Gastroesophageal sphincter (tissue), 3 donors: ENCODE measurements around the gene PCDHGA11.

Experiments
- EP300 ChIP-seq: sonication (generic); formaldehyde crosslinking; IDR thresholded peaks from one replicate; pipeline ENCODE4 v1.6.1; 2017; ENCODE audit warnings: antibody characterized with exemption, mild to moderate bottlenecking
- POLR2A ChIP-seq, 2 donors: fragments of 450-650 bp; IDR thresholded peaks; one replicate each; pipeline ENCODE4 v1.6.1; 2017; ENCODE audit warnings: antibody characterized with exemption in 2 of 2, mild to moderate bottlenecking in 2 of 2, moderate library complexity in 1 of 2
- POLR2AphosphoS5 ChIP-seq: sonication (generic); formaldehyde crosslinking; IDR thresholded peaks from one replicate; pipeline ENCODE4 v1.6.1; 2017; ENCODE audit warnings: antibody characterized with exemption
- TF ChIP-seq, protein P1 (sequence below), 4 experiments: fragments of 200-600 bp in 2 of 4; fragments of 450-650 bp in 2 of 4; sonication (generic) in 1 of 4; IDR thresholded peaks; one replicate each; pipeline ENCODE4 v1.5.1; 2017 to 2019; ENCODE audit warnings: antibody characterized with exemption in 4 of 4, mild to moderate bottlenecking in 2 of 4, moderate library complexity in 2 of 4

DNA sequence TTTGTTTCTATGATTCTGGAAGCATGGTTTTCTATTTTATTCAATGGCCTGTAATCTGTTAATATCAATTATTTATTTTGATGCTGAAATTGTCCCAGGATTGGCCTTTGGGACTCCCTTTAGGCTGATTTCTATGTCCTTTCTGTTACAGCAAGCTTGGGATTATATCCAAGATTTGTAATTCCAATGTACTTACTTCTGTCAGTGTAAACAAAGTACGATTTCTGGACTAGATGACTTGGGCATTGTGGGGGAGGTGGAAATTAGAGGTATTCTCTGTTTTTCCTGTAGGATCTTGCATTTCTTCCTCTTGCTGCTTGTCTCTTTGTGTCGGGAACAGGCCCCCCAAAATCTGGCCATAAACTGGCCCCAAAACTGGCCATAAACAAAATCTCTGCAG is 13.2 kb downstream of the PCDHGA11 start:
- TF ChIP-seq, protein P1, sequence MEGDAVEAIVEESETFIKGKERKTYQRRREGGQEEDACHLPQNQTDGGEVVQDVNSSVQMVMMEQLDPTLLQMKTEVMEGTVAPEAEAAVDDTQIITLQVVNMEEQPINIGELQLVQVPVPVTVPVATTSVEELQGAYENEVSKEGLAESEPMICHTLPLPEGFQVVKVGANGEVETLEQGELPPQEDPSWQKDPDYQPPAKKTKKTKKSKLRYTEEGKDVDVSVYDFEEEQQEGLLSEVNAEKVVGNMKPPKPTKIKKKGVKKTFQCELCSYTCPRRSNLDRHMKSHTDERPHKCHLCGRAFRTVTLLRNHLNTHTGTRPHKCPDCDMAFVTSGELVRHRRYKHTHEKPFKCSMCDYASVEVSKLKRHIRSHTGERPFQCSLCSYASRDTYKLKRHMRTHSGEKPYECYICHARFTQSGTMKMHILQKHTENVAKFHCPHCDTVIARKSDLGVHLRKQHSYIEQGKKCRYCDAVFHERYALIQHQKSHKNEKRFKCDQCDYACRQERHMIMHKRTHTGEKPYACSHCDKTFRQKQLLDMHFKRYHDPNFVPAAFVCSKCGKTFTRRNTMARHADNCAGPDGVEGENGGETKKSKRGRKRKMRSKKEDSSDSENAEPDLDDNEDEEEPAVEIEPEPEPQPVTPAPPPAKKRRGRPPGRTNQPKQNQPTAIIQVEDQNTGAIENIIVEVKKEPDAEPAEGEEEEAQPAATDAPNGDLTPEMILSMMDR (IDR thresholded peaks at IDR 0.05): no peak
- TF ChIP-seq POLR2A (IDR thresholded peaks at IDR 0.05) (no peak), POLR2AphosphoS5 (no peak), EP300 (no peak)
